Measurements from ENCODE around the gene B4GALNT2. TPM values are rescaled to one million over a fixed set of nuclear protein-coding genes. Genes with fewer than 3 reads are reported as not detected.

The B4GALNT2 gene, protein sequence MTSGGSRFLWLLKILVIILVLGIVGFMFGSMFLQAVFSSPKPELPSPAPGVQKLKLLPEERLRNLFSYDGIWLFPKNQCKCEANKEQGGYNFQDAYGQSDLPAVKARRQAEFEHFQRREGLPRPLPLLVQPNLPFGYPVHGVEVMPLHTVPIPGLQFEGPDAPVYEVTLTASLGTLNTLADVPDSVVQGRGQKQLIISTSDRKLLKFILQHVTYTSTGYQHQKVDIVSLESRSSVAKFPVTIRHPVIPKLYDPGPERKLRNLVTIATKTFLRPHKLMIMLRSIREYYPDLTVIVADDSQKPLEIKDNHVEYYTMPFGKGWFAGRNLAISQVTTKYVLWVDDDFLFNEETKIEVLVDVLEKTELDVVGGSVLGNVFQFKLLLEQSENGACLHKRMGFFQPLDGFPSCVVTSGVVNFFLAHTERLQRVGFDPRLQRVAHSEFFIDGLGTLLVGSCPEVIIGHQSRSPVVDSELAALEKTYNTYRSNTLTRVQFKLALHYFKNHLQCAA
- not detected in 2 replicates for total RNA-seq

DNA sequence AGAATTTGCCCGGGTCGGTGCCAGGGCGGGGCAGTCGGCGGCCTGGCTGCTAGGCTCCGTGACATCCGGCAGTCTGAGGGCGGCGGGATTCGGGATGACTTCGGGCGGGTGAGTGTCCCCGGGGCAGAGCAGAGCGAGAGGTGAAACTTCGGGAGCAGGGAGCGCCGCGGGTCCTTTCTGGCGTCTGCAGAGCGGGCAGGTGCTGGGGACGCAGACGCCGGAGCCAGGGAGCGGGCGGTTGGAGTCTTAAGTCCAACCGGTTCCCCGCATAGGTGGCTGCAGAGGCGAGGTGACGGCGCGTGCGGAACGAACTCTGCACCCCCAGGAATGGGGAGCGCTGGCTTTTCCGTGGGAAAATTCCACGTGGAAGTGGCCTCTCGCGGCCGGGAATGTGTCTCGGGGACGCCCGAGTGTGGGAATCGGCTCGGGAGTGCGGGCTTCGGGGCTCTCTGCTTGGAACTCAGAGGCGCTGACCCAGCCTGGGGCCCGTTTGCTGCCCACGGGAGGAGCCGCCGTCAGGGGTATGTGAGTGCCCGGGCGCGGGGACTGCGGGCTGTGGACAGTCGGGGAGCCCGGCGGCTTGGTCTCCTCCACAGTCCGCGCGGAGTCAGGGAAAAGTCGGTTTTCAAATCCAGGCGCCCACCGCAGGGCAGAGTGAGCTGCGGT, at the start of gene B4GALNT2:
Gene B4GALNT2, plus strand, starts transcription at position 71 of the 666 bp plus-strand sequence. Its CDS starts 24 bp downstream, at position 95.

GRCh38 chr17:49210158-49211029, 77.8 kb downstream of the B4GALNT2 start, which contains the start of the genes ABI3 and GNGT2:
ABI3 (plus strand) TSS chr17:49210707; CDS start chr17:49210725, 18 bp downstream.
GNGT2 (minus strand) TSS chr17:49210574; CDS start chr17:49207422, 3,152 bp downstream.

Other genes starting within 250 kb of the B4GALNT2 start
- gene ATP5MC1, start 240.0 kb upstream of the B4GALNT2 start, total RNA-seq: 21.7 and 32.5 TPM in 2 replicates
- 51.0 and 57.2 TPM in 2 replicates for gene UBE2Z, start 224.4 kb upstream of the B4GALNT2 start, total RNA-seq
- 87.0 and 95.8 TPM in 2 replicates for gene SNF8, start 187.9 kb upstream of the B4GALNT2 start, total RNA-seq
- not detected in 2 replicates for gene GIP, start 164.2 kb upstream of the B4GALNT2 start, total RNA-seq
- gene IGF2BP1, start 135.4 kb upstream of the B4GALNT2 start, total RNA-seq: 0.11 and 0.17 TPM in 2 replicates
- gene GNGT2, start 77.8 kb downstream of the B4GALNT2 start, total RNA-seq: 1.6 and 2.2 TPM in 2 replicates
- 9.1 and 14.4 TPM in 2 replicates for gene ABI3, start 77.9 kb downstream of the B4GALNT2 start, total RNA-seq
- gene PHOSPHO1, start 98.0 kb downstream of the B4GALNT2 start, total RNA-seq: 0.09 TPM in 1 of 2 replicates, not detected in the other
- gene ZNF652, start 229.5 kb downstream of the B4GALNT2 start, total RNA-seq: 13.3 and 16.2 TPM in 2 replicates